Naive thymus-derived CD4-positive, alpha-beta T cell (primary cell): ENCODE data around the gene KIAA0040. TPM values are rescaled to one million over a fixed set of nuclear protein-coding genes. Genes with fewer than 3 reads are reported as not detected.

Source experiments
- ATAC-seq: fragments of 150-1000 bp; cut with Tn5 transposase; 2 replicates; pipeline ENCODE4 v1.10.0; 2021; ENCODE audit warnings: mild to moderate bottlenecking, moderate library complexity
- CTCF ChIA-PET: fragments of 350-600 bp; sonication (Branson Sonifier 250); formaldehyde crosslinking; loops from one replicate; lab custom pipeline; 2021; ENCODE audit warnings: antibody characterized with exemption; lab: Charles Lee
- POLR2A ChIA-PET: fragments of 350-600 bp; sonication (Branson Sonifier 250); formaldehyde crosslinking; loops from one replicate; lab custom pipeline; 2021; ENCODE audit warnings: antibody characterized with exemption, inconsistent platforms; lab: Charles Lee
- DNase-seq, 9 donors: peaks; one replicate each; pipeline versions ENCODE4 v3.0.0 to v3.0.0-alpha.2; 2020 to 2022; ENCODE audit warnings: mixed read lengths in 1 of 9
- H3K27ac ChIP-seq: one replicate; pipeline ENCODE4 v1.7.0; 2013; ENCODE audit warnings: mild to moderate bottlenecking, low read depth, low read length, moderate library complexity
- H3K27me3 ChIP-seq, 2 donors: one replicate each; pipeline ENCODE4 v1.7.0; 2013; ENCODE audit warnings: low read length in 2 of 2, mild to moderate bottlenecking in 2 of 2, moderate library complexity in 2 of 2; ENCODE audit not compliant: control insufficient read depth in 2 of 2, insufficient read depth in 2 of 2
- H3K36me3 ChIP-seq, 3 experiments: 1 replicate in 2 of 3; 2 replicates in 1 of 3; pipeline ENCODE4 v1.7.0; 2013; ENCODE audit warnings: low read length in 3 of 3, mild to moderate bottlenecking in 3 of 3, moderate library complexity in 1 of 3; ENCODE audit not compliant: insufficient read depth in 3 of 3, control insufficient read depth in 2 of 3
- H3K4me1 ChIP-seq, 2 donors: one replicate each; pipeline ENCODE4 v1.7.0; 2013; ENCODE audit warnings: low read length in 2 of 2, mild to moderate bottlenecking in 2 of 2, moderate library complexity in 1 of 2; ENCODE audit not compliant: control insufficient read depth in 2 of 2, insufficient read depth in 2 of 2
- H3K4me3 ChIP-seq: 2 replicates; pipeline ENCODE4 v1.7.0; 2013; ENCODE audit warnings: mild to moderate bottlenecking, low read length
- H3K9me3 ChIP-seq, 3 experiments: 1 replicate in 2 of 3; 2 replicates in 1 of 3; pipeline ENCODE4 v1.7.0; 2013; ENCODE audit warnings: low read length in 3 of 3; ENCODE audit not compliant: control insufficient read depth in 2 of 3
- H3K27ac Mint-ChIP-seq, 9 donors: one replicate each; pipeline ENCODE4 v1.8.0; 2020 to 2022; ENCODE audit warnings: mixed read lengths in 9 of 9, mild to moderate bottlenecking in 8 of 9, moderate library complexity in 5 of 9, inconsistent platforms in 2 of 9
- H3K27me3 Mint-ChIP-seq, 5 donors: one replicate each; pipeline ENCODE4 v1.8.0; 2021 to 2022; ENCODE audit warnings: mixed read lengths in 5 of 5, mild to moderate bottlenecking in 1 of 5
- H3K36me3 Mint-ChIP-seq, 5 donors: one replicate each; pipeline ENCODE4 v1.8.0; 2020 to 2022; ENCODE audit warnings: mixed read lengths in 5 of 5, mild to moderate bottlenecking in 3 of 5, inconsistent platforms in 1 of 5
- H3K4me1 Mint-ChIP-seq, 7 donors: one replicate each; pipeline ENCODE4 v1.8.0; 2020 to 2022; ENCODE audit warnings: mixed read lengths in 7 of 7, mild to moderate bottlenecking in 3 of 7, inconsistent platforms in 1 of 7
- H3K4me3 Mint-ChIP-seq, 10 donors: one replicate each; pipeline ENCODE4 v1.8.0; 2020 to 2022; ENCODE audit warnings: mild to moderate bottlenecking in 10 of 10, mixed read lengths in 10 of 10, moderate library complexity in 6 of 10, inconsistent platforms in 2 of 10
- H3K9me3 Mint-ChIP-seq, 11 donors: one replicate each; pipeline ENCODE4 v1.8.0; 2020 to 2022; ENCODE audit warnings: mixed read lengths in 11 of 11, mild to moderate bottlenecking in 4 of 11, inconsistent platforms in 1 of 11, moderate library complexity in 1 of 11
- intact Hi-C, 2 donors: fragments of 100-400 bp; cut with micrococcal nuclease; formaldehyde crosslinking; loops; one replicate each; pipeline ENCODE4 v1.15.1; 2023
- polyA plus RNA-seq, 2 donors: library from polyadenylated mRNA; unstranded; fragments of 300-500 nt; fragmentation: Illumina TruSeq; gene quantifications; one replicate each; pipeline ENCODE4 v1.2.3, GENCODE V29; 2021
- total RNA-seq, 6 experiments: library from RNA in 5 of 6; stranded (reverse) in 5 of 6; gene quantifications; 1 replicate in 5 of 6; 2 replicates in 1 of 6; pipeline ENCODE4 v1.2.3 and lab custom pipeline; 2021 to 2026

KIAA0040 gene
- total and polyA plus RNA-seq, 7 experiments from 2014 or later: 21.7 to 88.1 (median 30.2) TPM

DNA sequence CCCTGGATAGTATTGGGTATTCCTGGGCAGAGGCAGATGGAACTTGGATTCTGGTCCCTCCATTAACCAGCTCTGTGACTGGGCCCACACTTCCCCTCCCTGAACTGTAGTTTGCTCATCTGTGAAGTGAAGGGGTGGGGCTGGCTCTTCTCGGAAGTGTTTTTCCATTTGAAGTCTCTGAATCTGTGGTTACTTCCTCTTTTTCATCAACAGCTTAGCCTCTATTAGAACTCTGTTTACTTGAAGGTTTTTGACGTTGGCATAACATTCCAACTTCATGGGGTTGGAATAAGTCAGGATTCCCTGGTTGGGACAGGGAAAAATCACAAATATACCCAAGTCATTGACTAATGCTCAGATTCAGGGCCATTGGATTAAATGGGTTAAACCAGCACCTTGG lies 3.6 kb downstream of the KIAA0040 start:
- peak overlapping the region; percentile 90 for H3K4me3 ChIP-seq
- Mint-ChIP-seq H3K27me3 (no peaks in the 10 kb centered on the region), H3K4me1 (peaks cover 62 to 84% (median 77%) of the 10 kb centered on the region in 7 donors), H3K9me3 (no peaks in the 10 kb centered on the region), H3K36me3 (peaks cover 8 to 63% (median 26%) of the 10 kb centered on the region in 5 donors), H3K4me3 (peak overlapping the region; percentile 89 to 100 (median 97)), H3K27ac (peak overlapping the region; percentile 73 to 97 (median 92))
- ATAC-seq (peak; percentile 73), DNase-seq (peak in 8 of 9 donors; percentile 55 to 77 (median 68))
- intact Hi-C loops: loop anchor here (1.0 to 2.0 kb wide), 5 partner anchors 20 to 190 kb away; partner anchors contain the start of genes CACYBP (in 1 of the 2) and MRPS14 (in 1 of the 2)
- CTCF ChIA-PET: interaction anchor here (0.6 to 1.9 kb wide), 9 partner anchors 14 to 330 kb away, joined by 3 to 8 read pairs (median 3); no protein-coding TSS in a partner anchor
- H3K27me3 ChIP-seq: no peaks in the 10 kb centered on the region
- H3K36me3 ChIP-seq: peaks cover 0 to 6% (median 0%) of the 10 kb centered on the region in 3 experiments
- H3K4me1 ChIP-seq: peaks cover 68 to 73% of the 10 kb centered on the region in 2 donors
- POLR2A ChIA-PET: interaction anchor here (0.8 to 3.3 kb wide), 7 partner anchors 9 to 166 kb away, joined by 3 to 17 read pairs (median 5); partner anchors contain the start of gene MRPS14
- H3K9me3 ChIP-seq: no peaks in the 10 kb centered on the region
- H3K27ac ChIP-seq: peak overlapping the region; percentile 65

DNA sequence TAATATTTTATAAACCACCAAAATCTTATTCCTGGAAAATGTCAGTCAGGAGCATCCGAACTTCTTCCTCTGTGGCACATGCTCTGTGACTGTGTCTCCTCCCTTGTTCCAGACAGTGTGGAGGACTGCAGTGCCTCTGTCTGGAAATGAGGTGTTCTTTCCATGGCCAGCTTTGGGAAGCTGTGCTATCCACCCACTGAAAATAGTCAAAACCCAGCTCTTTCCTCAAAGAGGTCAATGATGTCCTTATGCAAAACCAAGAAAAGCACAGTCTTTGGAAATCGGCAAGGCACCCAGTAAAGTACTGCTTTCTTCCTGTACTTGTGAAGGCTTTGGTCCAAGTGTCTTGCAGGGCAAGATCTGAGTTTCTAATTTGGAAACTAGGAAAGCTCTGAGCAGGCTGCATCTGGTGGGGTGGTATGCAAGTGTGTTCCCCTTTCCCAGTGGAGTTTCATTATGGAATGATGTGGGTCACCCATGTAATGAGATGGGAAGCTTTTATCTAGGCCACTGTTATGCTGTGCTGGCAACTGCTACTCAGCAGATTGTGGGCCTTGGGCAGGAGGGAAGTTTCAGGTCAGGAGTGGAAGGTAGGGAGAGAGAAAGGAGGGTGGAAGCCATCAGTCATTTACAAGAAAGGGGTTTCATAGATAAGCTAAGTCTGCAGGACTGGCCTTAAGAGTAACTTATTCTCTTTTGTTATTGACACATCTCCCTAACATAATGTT lies 6.0 kb downstream of the KIAA0040 start:
- ChIA-PET POLR2A (interaction anchor here (0.7 to 2.5 kb wide), 5 partner anchors 14 to 78 kb away, joined by 3 to 11 read pairs (median 4); no protein-coding TSS in a partner anchor), CTCF (interaction anchor here (0.9 to 2.2 kb wide), 3 partner anchors 23 to 40 kb away, joined by 3 to 12 read pairs (median 4); no protein-coding TSS in a partner anchor)
- Mint-ChIP-seq H3K36me3 (peaks cover 17 to 75% (median 40%) of the 10 kb centered on the region in 5 donors), H3K4me3 (peak overlapping the region; percentile 12 to 96 (median 51)), H3K4me1 (peaks cover 77 to 100% (median 97%) of the 10 kb centered on the region in 7 donors), H3K27ac (peak overlapping the region; percentile 19 to 94 (median 73)), H3K9me3 (no peaks in the 10 kb centered on the region), H3K27me3 (no peaks in the 10 kb centered on the region)
- Histone ChIP-seq H3K4me1 (peaks cover 83 to 93% of the 10 kb centered on the region in 2 donors), H3K9me3 (no peaks in the 10 kb centered on the region), H3K4me3 (no peak overlapping the region), H3K27me3 (no peaks in the 10 kb centered on the region), H3K27ac (no peak overlapping the region), H3K36me3 (no peaks in the 10 kb centered on the region)
- ATAC-seq: no peak
- DNase-seq: no peak
- intact Hi-C loops: no loop called here

DNA sequence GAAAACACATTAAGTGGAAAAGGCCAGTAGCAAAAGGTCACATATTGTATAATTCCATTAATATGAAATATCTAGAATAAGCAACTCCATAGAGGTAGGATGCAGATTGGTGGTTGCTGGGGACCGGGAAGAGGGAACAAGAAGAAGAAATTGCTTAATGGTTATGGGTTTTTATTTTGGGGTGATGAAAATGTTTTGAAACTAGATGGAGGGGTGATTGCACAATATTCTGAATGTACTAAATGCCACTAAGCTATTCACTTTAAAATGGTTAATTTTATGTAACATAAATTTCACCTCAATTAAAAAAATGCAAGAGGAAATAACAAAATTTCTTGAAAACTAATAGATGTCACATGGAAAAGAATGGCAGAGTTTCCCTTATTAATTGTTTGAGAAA lies 6.7 kb downstream of the KIAA0040 start:
- Mint-ChIP-seq H3K27me3 (no peaks in the 10 kb centered on the region), H3K9me3 (no peaks in the 10 kb centered on the region), H3K36me3 (peaks cover 22 to 77% (median 46%) of the 10 kb centered on the region in 5 donors), H3K27ac (peak overlapping the region in 7 of 9 donors; percentile 17 to 94 (median 89)), H3K4me3 (peak overlapping the region; percentile 32 to 96 (median 51)), H3K4me1 (peaks cover 79 to 100% (median 99%) of the 10 kb centered on the region in 7 donors)
- ChIA-PET CTCF (interaction anchor here (2.2 kb wide), 1 partner anchor 34 kb away, joined by 12 read pairs; no protein-coding TSS in a partner anchor), POLR2A (interaction anchor here (2.5 kb wide), 1 partner anchor 23 kb away, joined by 11 read pairs; no protein-coding TSS in a partner anchor)
- H3K4me1 ChIP-seq: peaks cover 78 to 86% of the 10 kb centered on the region in 2 donors
- H3K9me3 ChIP-seq: no peaks in the 10 kb centered on the region
- intact Hi-C loops: no loop called here
- no peaks in the 10 kb centered on the region for H3K27me3 ChIP-seq
- no peak overlapping the region for H3K27ac ChIP-seq
- no peaks in the 10 kb centered on the region for H3K36me3 ChIP-seq
- H3K4me3 ChIP-seq: no peak overlapping the region
- no peak for ATAC-seq
- DNase-seq: no peak

DNA sequence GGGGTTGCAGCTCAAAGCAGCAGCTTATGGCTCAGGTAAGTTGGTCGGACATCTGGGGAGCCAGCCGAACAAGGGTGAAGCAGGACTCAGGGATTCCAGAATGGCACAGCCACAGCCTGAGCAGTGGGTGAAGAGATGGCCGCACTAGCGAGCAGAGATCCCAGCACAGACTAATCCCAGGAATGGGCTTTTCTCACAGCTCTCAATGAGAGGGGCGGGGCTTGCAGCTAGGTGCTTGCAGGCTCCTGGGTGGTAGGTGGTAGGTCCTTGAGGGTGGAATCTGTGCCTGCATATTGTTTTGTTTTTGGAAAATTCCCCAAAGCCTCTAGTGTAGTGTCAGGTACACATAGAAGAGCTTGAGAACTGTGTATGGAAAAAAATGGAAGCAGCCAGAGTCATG lies 9.0 kb downstream of the KIAA0040 start:
- Histone ChIP-seq H3K36me3 (no peaks in the 10 kb centered on the region), H3K27ac (no peak overlapping the region), H3K4me1 (peaks cover 55 to 70% of the 10 kb centered on the region in 2 donors), H3K4me3 (no peak overlapping the region), H3K27me3 (no peaks in the 10 kb centered on the region), H3K9me3 (no peaks in the 10 kb centered on the region)
- H3K4me1 Mint-ChIP-seq: peaks cover 74 to 99% (median 96%) of the 10 kb centered on the region in 7 donors
- H3K27me3 Mint-ChIP-seq: no peaks in the 10 kb centered on the region
- DNase-seq: no peak
- ATAC-seq: no peak
- H3K36me3 Mint-ChIP-seq: peaks cover 22 to 61% (median 51%) of the 10 kb centered on the region in 5 donors
- ChIA-PET POLR2A (interaction anchor here (1.1 kb wide), 1 partner anchor 26 kb away, joined by 3 read pairs; no protein-coding TSS in a partner anchor), CTCF (interaction anchor here (0.7 to 1.6 kb wide), 3 partner anchors 8 to 36 kb away, joined by 3 to 5 read pairs (median 4); no protein-coding TSS in a partner anchor)
- no peaks in the 10 kb centered on the region for H3K9me3 Mint-ChIP-seq
- peak overlapping the region in 4 of 9 donors; percentile 43 to 66 (median 52) for H3K27ac Mint-ChIP-seq
- intact Hi-C loops: no loop called here
- peak overlapping the region in 3 of 10 donors; percentile 11 to 47 (median 13) for H3K4me3 Mint-ChIP-seq

DNA sequence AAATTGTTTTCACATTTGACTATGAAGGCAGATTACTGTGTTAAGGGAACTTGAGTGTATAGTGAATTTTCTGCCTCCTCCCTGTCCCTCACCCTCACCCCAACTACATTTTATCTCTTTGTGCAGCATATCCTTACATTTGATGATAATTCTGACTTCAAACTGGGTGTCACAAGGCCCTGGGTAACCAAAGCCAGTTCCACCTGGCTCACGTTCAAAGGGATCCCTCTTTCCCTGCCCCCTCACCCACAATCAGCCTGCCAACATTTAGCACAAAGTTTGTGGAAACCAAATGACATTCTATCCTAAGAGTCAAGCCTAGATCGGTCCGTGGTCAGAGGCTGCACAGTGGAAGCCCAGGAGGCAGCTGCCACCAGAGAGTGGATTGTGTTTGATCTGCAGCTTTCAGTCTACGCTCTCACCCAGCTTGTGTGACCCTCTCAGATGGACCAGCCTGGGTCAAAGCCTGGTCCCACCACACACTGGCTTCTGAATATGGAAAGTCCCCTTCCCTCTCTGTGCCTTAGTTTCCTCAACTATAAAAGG lies 10.3 kb downstream of the KIAA0040 start:
- no peaks in the 10 kb centered on the region for H3K9me3 Mint-ChIP-seq
- H3K4me3 Mint-ChIP-seq: peak overlapping the region in 5 of 10 donors; percentile 18 to 65 (median 33)
- peaks cover 22 to 65% (median 45%) of the 10 kb centered on the region in 5 donors for H3K36me3 Mint-ChIP-seq
- H3K4me1 Mint-ChIP-seq: peaks cover 64 to 98% (median 97%) of the 10 kb centered on the region in 7 donors
- H3K4me3 ChIP-seq: no peak overlapping the region
- no peaks in the 10 kb centered on the region for H3K27me3 Mint-ChIP-seq
- no peaks in the 10 kb centered on the region for H3K27me3 ChIP-seq
- no peaks in the 10 kb centered on the region for H3K9me3 ChIP-seq
- POLR2A ChIA-PET: no interaction called here
- ATAC-seq (no peak), DNase-seq (no peak)
- no peak overlapping the region for H3K27ac ChIP-seq
- peaks cover 0 to 12% (median 0%) of the 10 kb centered on the region in 3 experiments for H3K36me3 ChIP-seq
- CTCF ChIA-PET: interaction anchor here (1.2 kb wide), 1 partner anchor 10 kb away, joined by 4 read pairs; no protein-coding TSS in a partner anchor
- intact Hi-C loops: no loop called here
- peaks cover 42 to 57% of the 10 kb centered on the region in 2 donors for H3K4me1 ChIP-seq
- H3K27ac Mint-ChIP-seq: peak overlapping the region in 8 of 9 donors; percentile 11 to 84 (median 45)
